AG09319 (cell line): ENCODE results near the gene CDK5.

Experiments
- DNase-seq: peaks from one replicate; pipeline ENCODE4 v3.0.0-alpha.2; 2010; ENCODE audit warnings: low read depth; ENCODE audit errors: extremely low read depth
- TF ChIP-seq, protein P1 (sequence below): IDR thresholded peaks from 2 replicates; pipeline ENCODE4 v1.5.1; 2011; ENCODE audit warnings: low read depth, mild to moderate bottlenecking, inconsistent platforms, low read length, moderate library complexity

The CDK5 gene

DNA sequence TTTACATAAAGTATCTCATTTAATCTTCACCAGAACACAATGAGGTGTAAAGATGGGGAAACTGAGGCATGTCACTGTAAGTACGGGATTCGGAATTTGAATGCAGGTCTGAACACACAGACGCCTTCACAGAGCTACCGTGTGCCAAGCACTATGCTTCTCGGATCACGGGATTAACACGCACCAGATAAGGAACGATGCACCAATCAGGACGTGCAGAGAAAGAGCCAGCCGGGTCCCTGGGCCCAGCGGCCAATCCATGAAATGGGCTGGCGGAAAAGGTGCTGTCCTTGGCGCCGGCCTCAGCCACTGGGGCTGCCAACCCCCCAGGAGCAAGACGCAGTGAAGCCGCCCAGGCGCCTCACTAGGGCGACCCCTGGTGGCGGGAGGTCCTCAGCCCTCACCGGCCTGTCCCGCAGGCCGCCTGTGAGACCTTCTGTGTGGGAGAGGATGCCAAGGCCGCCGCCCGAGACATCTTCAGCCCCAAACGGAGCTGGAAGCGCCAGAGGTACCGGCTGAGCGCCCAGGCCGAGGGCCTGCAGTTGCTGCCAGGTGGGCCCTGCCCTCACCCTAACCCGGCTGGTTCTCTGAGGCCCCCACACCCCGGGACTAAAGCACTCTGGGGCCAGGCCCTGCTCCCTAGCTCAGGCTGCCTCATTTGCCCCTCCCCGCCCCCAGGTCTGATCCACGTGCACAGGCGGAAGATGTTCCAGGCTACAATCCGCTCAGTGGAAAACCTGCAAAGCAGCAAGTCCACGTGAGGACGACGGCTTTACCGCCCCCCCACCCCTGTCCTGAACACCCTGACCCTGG, 49.0 kb downstream of the CDK5 start:
- no peak for DNase-seq
- TF ChIP-seq, protein P1, sequence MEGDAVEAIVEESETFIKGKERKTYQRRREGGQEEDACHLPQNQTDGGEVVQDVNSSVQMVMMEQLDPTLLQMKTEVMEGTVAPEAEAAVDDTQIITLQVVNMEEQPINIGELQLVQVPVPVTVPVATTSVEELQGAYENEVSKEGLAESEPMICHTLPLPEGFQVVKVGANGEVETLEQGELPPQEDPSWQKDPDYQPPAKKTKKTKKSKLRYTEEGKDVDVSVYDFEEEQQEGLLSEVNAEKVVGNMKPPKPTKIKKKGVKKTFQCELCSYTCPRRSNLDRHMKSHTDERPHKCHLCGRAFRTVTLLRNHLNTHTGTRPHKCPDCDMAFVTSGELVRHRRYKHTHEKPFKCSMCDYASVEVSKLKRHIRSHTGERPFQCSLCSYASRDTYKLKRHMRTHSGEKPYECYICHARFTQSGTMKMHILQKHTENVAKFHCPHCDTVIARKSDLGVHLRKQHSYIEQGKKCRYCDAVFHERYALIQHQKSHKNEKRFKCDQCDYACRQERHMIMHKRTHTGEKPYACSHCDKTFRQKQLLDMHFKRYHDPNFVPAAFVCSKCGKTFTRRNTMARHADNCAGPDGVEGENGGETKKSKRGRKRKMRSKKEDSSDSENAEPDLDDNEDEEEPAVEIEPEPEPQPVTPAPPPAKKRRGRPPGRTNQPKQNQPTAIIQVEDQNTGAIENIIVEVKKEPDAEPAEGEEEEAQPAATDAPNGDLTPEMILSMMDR = peak; percentile 63

DNA sequence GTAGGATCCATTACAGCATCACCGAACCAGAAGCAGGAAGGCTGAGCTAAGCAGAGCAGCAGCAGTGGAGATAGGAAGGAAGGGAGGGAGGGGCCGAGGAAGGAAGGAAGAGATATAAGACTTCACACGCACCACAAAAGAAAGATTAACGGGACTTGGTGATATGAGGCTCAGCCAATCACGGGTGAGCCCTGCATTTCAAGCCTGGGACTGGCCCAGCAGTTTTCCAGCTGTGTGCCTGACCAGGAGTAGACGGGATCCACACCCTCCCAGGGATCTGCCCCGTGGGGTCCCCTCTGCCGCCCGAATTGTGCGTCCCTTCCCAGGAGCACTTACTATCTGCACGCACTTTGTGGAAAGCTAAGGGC, 49.6 kb downstream of the CDK5 start:
- TF ChIP-seq, protein P1 = no peak
- DNase-seq = no peak

DNA sequence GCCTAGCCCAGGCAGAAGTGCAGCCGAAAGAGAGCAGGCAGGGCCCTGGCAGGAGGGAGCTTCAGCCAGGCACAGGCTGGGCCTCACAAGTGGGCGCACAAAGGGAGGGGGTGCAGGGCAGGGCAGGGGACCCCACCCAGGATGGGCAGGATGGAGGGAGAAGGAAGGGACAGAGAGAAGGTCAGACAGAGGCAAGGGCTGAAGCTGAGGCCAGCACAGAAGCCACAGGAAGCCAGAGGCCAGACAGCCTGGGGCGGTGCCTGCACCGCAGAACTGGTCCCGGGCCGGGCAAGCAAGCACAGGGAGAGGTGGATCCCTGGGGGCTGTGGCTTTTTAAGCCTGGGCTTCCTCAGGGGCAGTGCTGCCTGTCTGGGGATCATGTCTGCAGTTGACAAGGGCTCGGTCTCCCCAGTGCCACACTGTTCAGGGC, 50.2 kb downstream of the CDK5 start:
- TF ChIP-seq, protein P1 = no peak
- DNase-seq = no peak

DNA sequence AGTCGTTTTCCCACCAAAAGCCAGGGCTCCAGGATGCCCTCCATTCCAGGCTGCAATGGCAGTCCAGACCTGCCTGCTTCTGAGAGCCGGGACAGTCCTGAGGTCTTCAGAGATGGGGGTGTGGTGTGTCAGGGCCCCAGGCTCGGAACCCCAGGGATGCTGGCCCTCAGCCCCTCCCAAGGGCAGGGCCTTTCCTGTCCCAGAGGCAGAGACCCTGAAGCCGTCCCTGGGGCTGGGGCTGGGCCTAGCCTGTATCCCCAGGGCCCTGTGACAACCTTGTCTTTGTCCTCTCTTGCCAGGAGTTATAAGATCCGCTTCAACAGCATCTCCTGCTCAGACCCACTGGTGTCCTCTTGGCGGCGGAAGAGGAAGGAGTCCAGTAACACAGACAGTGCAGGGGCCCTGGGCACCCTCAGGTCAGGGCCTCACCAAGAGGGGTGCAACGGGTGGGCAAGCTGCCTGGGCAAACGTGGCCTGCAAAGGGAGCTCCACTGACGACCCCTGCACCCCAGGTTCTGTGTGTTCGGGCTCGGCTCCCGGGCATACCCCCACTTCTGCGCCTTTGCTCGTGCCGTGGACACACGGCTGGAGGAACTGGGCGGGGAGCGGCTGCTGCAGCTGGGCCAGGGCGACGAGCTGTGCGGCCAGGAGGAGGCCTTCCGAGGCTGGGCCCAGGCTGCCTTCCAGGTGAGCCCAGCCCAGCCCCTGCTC, 51.0 kb downstream of the CDK5 start:
- TF ChIP-seq, protein P1 = no peak
- no peak for DNase-seq

DNA sequence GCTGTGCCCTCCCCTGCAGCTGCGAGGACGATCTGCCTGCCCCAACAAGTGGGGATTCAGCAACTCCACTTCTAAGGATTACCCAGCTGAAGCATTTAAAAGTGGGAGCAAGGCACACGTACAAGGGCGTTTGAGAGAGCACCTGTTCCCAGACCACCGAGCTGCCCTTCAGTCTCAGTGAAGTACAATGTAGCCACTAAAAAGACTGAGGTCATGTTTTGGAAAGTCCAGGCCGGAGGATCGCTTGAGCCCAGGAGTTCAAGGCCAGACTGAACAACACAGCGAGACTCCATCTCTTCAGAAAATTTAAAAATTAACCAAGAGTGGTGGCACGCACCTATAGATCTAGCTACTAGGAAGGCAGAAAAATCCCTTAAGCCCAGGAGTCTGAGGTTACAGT, 52.1 kb downstream of the CDK5 start:
- TF ChIP-seq, protein P1 = no peak

More for the DNA sequence above, 52.1 kb downstream of the CDK5 start:
- no peak for DNase-seq
